HG03432 (cell line): ENCODE data around the gene TCAIM.

ENCODE experiments used
- ATAC-seq: cut with Tn5 transposase; IDR thresholded peaks from one replicate; pipeline ENCODE4 v1.9.1; 2021; ENCODE audit warnings: mild to moderate bottlenecking, moderate library complexity; ENCODE audit not compliant: unreplicated experiment

Gene TCAIM

DNA sequence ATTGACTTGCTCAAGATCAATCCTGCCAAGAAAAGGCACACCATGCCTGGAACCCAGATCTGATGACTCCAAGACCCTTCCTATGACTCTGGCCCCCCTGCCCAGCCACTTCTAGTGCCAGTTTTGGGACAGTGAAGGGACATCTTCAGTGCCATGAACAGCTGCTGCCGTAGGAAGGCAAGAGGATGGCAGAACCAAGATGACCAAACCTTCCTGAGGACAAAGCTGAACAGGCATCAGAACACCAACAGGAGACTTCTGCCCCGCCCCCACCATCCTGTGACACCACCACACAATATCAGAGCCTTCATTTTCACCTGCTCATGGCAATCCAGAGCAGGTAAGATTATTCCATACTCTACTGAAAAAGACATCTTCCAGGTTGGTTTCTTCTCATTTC lies 105.9 kb downstream of the TCAIM start:
- no peak for ATAC-seq

GRCh38 chr3:44444896-44445691 lies 106.5 kb downstream of the TCAIM start:
- no peak for ATAC-seq

GRCh38 chr3:44445786-44446185 lies 107.2 kb downstream of the TCAIM start:
- ATAC-seq: no peak

DNA sequence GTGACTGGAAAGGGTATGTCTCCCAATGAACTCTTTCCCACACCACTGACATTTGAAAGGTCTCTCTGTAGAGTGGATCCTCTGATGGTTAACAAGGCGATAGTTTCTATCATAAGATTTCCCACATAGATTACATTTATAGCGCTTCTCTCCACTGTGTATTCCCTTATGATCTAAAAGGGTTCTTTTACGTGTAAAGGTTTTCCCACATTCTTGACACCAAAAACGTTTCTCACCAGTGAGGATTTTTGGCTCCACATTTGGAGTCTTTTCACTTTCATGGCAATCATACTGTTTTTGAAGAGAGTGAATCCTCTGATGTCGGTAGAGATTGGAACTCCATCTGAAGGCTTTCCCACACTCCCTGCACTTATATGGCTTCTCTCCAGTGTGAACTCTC lies 108.4 kb downstream of the TCAIM start:
- ATAC-seq: no peak

- no peak for ATAC-seq
These were observed 112.9 kb downstream of the TCAIM start for GRCh38 chr3:44451441-44451840.

GRCh38 chr3:44454258-44454657 lies 115.7 kb downstream of the TCAIM start:
- no peak for ATAC-seq

DNA sequence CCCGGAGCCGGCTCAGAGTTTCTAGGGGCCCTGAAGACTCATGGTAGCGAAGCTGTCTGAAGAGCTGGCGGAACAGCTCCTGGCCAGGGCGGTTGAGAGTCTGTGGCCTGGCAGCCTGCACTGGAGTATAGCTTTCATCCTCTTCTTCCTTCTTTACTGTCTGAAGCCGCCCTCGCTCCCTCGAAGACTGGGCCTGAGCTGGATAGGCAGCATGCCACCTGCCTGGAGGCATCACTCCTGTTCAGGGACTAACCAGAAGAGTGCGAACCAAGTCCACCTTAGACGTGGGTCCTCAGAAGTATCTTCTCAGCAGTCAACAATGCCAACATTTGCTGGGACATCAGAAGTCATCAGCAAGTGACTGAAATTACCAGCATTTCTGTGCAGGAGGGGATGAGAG lies 116.8 kb downstream of the TCAIM start:
- no peak for ATAC-seq
